CD4-positive, alpha-beta T cell treated with Interleukin-10 for 1 hour (primary cell): ENCODE results near the gene SPRED3.

Experiments used
- DNase-seq: peaks from one replicate; pipeline ENCODE4 v3.0.0-alpha.2; 2020

Gene SPRED3

DNA sequence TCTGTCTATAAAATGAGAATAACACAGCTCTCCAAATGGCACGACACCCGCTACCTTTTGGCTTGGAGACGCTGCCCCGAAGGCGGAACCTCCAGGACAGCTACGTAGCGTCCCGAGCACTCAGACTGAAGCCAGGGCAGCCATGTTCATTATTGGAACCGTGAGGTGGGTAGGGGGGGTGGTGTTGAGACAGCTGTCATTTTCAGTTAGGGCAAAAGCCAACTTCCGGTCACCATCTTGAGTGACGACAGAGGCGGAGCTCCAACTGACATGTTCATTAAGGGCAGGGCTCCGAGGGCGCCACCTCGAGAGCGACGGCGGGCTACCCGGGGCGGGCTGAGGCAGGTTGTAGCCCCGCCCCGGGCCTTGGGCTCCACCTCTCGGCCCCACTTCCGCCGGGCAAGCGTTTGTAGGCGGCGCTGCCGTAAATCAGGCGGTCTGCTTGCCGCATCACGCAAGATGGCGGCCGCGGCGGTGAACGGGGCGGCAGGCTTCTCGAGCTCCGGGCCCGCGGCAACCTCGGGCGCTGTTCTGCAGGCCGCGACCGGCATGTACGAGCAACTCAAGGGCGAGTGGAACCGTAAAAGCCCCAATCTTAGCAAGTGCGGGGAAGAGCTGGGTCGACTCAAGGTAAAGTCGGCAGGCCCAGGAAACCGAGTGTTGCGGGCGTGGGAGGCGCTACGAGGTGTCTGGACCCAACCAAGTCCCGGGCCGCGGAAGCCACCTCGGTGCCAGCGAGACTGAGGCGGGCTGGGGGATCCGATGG lies 14.0 kb upstream of the SPRED3 start, which contains the start of gene PSMD8:
Gene PSMD8 (plus strand): TSS at position 240 of the 766 bp plus-strand sequence. CDS start 31 bp downstream, at position 271.
- peak; percentile 99 for DNase-seq

DNA sequence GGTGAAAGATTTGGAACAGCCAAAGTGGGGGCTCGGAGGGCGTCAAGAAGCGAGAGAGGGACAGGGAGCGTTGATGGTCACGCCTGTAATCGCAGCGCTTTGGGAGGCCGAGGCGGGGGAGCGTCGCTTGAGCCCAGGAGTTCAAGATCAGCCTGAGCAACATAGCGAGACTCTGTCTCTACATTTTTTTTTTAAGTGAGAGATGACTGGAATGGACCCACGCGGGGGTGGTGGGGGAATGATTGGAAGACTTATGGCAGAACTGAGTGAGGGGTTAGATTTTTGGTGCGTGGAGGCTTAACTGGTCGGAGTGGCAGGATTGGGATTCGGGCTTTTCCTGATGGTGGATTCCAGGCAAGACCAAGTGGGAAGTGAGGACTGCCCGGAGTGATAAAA lies 13.4 kb upstream of the SPRED3 start:
- DNase-seq = no peak

DNA sequence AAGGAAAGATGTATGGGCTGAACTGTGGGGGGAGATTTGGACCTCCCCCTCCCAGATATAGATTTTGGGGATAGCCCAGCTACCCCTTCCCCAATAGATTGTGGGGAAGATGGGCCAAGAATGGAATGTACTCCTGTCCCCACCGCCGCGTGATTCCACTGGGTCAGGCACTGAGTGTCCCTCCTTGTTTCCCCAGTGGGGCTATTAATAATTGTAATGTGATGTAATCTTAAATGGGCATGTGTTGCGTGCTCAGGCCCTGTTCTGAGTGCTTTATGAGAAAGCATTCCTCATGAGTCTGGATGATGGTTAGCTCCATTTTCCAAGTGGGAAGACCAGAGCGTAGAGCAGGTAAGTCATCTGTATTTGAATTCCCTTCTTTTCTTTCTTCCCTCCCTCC lies 12.7 kb upstream of the SPRED3 start:
- DNase-seq = no peak

DNA sequence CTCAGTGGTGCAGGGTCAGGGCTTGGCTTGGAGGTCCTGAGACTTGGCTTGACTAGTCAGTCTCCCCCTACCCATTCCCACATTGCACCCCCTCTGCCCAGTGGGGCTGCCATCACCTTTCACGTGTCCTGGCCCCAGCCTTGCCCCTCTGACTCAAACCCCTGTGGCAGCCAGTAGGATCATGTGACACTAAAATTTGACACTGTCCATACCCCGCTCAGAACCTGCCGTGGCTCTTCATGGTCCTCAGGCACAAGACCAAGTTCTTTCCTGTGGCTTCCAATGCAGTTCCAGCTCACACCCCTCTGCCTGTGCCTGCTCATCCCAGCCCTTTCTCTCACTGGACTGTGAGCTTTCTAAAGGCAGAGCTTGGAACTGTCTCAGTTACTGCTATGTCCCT lies 11.9 kb upstream of the SPRED3 start:
- DNase-seq = no peak

DNA sequence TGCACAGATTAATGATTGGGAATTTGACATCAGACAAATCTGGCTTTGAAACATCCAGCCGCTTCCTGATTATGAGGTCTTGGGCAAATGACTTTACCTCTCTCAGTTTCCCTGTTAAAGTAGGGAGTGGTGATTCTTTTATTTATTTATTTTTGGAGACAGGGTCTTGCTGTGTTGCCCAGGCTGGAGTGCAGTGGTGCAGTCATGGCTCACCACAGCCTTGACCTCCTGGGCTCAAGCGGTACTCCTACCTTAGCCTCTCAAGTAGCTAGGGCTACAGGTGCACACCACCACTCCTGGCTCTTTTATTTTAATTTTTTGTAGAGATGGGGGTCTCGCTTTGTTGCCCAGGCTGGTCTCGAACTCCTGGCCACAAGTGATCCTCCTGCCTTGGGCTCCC lies 11.4 kb upstream of the SPRED3 start:
- no peak for DNase-seq

DNA sequence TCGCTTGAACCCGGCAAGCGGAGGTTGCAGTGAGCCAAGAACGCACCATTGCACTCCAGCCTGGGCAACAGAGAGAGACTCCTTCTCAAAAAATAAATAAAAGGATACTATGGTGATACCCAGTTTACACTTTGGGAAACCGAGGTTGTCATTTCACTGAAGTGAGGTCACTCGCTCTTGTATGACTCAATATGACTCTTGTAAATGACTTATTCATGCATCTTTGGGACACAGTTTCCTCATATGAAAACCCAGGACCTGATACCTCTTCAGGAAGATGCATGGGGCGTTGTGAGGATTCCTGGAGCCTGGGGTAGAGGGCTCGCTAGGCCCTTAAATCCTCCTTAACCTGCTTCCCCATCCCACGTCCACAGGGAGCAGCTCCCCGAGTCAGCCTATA lies 9.6 kb upstream of the SPRED3 start:
- DNase-seq = no peak

DNA sequence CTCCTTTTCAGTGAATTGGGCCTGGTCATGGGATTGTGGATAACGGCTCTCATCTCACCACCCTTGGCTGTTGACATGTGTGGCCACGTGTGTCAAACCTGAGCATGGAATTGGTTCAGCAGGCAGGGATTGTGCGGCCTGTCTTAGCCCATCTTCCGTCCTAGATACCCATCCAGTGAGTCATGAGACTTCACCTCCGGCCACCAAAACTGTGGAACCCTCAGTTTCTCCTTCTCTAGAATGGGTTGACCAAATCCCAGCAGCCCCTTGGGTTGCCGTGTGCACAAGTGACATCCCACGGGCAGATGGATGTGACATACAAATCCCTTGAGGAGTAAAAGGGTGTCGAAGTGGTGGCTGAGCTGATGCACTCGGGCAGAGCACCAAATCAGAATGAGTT lies 7.4 kb upstream of the SPRED3 start:
- no peak for DNase-seq

DNA sequence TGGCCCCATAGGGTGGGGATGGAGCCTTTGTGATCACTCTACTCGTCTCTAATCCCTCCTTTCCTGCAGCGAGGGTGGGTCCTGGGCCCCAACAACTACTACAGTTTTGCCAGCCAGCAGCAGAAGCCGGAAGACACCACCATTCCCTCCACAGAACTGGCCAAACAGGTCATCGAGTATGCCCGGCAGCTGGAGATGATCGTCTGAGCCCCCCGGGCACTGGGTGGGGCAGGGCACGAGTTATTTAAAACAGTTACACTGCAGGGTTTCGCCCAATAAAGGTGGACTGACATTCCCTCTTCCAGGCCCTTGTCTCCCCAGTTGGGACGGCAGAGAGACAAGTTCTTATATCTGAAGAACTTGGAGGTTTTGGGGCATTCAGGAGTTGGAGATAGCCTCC lies 5.3 kb upstream of the SPRED3 start:
- no peak for DNase-seq

DNA sequence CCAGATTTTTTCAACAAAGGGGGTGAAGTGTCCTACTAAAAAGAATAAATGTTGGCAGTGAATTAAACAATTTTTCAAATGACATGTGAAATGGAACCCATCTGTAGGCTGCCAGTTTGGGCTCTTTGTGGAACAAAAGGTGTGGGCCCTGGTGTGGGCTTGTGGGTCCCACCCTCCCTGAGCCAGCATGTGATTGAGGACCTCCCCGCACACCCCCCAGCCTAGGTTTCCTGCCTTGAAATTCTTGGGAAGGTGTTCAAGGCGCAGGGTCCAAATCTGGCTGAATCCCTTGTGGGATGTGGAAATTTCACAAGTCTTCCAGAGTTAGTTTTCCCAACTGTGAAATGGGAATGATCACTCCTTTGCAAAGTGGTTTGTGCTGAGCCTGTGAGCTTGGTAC lies 4.8 kb upstream of the SPRED3 start:
- DNase-seq = no peak

DNA sequence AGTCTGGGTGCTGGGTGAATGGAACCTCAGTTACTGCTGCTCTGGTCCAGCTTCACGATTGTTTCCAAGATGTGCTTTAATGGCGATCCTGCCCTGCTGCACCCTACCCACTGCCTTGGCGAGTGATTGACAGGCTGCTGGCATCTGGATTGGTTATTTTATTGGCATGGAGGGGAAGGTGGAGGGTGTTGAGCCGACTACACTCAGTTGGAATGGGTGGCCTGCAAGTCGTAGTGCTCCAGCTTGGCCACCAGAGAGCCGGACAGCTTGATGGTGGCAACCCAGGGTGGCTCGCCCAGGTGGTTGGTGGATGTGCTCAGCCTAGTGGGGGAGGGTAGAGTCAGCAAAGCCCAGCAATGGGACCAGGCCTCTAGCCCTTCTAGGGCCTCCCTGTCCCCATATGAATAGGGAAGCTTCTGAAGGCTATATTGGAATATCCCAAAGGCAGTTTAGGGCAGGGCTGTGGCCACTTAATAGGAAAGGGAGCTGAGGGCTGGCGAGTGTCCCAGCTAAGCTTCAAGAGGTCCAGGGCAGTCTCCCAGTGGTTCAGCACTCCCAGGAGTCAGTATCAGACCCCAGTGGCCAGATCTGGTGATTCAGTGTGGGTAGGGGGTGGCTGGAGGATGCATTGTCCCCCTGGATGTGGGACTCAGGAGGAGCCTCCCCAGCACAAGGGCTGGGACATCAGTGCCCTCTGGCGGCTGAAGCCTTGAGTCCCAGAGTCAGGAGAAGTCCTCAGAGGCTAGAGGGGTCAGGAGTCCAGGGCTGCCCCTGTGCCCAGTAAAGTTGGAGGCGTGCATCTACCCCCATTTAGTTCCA lies 4.1 kb upstream of the SPRED3 start:
- no peak for DNase-seq

DNA sequence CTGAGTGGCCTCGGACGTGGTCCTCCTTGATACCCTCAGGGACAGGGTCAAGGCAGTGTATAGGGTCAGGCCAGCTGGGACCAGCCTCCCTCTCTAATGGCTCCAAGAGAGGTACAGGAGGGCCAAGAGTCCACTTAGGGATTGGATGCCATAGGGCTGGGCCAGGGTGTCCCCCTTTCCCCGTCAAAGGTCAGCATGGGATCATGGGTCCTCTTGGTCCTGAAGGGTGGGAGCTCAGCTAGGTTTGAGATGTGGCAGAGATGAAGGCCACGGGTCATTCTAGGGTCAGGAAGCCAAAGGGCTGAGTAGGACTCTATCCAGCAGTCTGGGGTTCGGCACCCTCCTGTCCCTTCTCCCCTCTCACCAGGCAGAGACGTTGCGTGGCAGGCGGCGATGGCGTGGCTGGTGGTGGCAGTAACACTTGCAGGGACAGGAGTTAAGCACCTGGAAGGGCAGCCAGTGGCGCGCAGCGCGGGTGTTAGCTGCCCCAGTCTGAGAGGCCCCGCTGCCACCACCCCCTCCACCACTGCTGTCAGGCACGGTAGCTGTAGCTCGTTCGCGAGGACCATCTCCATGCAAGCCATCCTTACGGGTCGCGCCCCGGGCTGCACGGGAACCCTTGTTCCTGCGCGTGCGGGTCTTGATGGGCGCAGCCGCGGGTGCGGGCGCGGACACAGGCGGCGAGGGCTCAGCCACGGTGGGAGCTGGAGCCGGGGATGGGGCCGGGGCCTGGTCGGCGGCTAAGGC lies 3.3 kb upstream of the SPRED3 start:
- DNase-seq = no peak

DNA sequence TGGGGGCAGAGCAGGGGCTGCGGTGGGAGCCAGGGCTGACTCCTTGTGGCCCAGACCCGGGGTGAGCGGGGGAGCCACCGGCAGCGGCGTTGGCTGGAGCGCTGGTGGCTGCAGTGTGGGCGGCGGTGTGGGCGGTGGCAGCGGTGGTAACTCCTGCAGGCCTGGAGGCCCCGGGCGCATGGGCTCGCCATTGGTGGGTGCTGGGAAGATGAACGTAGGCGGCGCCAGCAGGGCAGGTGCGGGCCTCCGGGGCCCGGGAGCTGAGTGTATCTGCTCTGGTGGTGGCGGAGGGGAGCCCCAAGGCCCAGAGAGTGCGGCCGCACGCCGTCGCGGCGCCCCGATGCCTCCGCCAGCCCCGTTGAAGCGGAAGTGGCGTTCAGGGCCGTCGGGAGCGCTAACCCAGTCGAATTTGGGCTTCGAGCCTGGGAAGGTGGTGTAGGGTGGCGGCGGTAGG lies 2.7 kb upstream of the SPRED3 start:
- DNase-seq = no peak

DNA sequence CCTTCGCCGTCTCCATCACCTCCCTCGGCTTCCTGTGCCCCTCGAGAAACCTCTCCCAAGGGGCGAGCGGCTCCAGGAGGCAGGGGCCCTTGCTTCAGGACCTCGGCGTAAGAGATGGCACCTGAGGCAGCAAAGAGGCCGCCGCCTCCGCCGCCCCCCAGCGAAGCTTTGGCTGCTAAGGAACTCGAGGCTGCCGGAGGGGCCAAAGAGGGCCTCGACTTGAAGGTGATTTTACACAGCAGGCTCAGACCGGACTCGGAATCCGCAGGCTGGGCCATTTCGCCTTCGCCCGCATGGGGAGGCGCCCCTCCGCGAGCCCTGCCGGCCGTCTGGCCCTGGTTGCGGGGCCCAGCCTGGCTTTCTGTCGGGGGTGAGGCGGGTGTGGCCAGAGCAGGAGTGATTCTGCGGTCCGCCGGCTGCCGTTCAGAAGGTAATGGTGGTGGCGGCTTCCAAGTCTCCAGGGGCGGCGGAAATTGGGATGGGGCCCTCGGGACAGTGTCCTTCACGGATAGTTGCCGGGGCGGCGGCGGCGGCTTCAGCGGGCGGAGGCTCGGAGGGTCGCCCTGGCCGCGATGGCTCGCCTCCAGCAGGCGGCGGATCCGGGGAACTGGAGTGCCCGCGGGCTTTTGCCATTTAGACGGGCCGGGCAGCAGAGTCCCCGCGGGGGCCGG lies 2.1 kb upstream of the SPRED3 start:
- DNase-seq = no peak

DNA sequence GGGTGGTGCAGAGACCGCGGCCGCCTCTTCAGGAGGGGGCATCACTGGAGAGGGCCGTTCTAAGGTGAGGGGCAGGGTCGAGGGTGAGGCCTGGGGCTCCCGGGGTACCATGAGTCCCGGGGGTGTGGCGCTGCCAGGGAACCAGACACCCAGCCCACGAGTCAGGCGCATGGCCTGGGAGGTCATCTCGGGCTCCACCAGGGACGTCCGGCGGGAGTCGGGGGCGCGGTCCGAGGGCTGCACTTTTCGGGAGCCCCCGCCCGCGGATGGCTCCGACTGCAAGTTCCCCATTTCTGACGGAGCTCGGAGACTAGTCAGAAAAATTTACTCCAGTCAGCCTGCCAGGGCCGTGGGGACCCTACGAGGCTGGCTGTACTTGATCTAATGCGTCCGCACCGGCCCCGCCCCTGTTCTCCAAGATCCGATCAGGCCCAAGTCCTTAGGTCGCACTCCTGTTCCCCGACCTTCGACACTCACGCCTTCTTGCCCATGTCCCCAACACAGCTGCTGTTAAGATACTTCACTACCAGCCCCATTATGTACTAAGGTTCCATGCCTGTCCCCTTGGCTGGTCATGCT lies 1.4 kb upstream of the SPRED3 start:
- no peak for DNase-seq

DNA sequence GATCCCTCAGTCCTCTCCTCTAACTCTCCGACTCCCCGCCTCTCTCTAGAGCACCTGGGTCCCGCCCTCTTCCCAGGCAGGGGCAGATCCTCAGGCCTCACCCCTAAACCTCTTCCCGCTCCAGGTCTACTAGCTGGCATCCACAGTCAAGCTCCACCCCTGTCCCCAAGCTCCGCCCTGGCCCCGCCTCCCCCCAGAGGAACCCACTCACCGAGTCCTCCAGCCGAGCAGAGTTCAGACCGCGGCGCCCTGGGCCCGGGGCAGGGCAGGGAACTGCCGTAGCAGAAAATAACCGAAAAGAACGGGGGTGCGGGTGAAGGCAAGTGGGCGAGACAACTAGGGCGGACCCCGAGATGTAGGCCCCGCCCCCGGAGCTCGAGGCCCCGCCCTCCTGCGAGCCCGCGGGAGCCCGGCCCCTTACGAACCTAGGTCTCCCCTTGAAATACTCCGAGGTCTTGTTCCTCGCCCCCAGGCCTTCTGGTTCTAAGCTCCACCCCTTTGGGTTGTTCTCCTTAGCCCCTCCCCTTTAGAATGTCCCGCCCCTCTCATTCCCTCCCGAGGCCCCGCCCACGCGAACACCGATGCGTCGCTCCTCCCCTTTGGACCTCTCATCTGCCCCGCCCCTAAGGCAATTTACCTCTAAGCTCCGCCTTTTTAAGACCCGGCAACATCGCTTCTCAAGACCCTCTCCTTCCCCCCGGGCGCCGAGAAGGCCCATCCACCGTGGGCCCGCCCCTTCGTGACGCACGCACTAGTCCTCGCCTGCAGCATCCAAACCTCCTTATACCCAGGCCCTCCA lies 748 bp upstream of the SPRED3 start, which contains the start of gene GGN:
Gene GGN (minus strand): TSS at position 485 of the 799 bp plus-strand sequence. CDS start 773 bp downstream, outside the sequence.
- peak; percentile 89 for DNase-seq

DNA sequence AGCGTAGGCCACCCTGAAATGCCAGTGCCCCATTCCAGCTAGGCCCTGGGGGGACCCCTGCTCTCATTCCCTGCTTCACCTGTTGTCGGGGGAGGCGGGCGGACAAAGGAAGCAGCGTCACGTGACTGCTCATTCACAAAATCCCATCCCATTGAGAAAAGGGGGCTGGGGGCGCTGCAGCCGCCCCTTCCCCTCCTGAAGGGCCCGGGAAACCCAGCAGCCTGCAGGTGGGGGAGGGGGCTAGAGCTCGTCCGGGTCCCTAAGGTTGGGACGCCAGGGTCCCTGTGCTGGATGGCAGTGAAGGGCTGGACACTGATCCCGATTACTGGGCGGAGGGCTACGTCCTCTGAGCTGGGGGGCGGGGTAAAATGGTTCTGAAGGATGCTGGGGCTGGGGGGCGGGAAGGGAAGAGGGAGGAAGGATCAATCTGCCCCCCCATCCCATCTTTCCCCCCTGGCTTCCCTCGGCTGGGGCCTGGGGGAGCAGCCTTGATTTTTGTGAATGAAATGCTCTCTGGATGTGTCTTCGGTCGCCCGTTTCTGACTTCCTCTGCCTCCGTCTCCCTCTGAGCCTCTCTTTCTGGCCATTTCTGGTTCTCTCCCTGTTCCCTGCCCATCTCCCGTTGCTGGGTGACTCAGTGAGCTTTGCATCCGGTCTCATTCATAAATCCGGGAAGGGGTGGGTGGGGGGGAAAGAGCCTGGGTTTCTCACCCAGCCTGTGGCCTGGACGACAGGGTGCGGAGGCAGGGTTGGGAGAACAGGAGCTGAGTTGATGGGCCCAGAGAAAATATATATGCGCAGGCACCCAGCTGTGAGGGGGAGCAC lies 816 bp downstream of the SPRED3 start:
- DNase-seq = no peak

DNA sequence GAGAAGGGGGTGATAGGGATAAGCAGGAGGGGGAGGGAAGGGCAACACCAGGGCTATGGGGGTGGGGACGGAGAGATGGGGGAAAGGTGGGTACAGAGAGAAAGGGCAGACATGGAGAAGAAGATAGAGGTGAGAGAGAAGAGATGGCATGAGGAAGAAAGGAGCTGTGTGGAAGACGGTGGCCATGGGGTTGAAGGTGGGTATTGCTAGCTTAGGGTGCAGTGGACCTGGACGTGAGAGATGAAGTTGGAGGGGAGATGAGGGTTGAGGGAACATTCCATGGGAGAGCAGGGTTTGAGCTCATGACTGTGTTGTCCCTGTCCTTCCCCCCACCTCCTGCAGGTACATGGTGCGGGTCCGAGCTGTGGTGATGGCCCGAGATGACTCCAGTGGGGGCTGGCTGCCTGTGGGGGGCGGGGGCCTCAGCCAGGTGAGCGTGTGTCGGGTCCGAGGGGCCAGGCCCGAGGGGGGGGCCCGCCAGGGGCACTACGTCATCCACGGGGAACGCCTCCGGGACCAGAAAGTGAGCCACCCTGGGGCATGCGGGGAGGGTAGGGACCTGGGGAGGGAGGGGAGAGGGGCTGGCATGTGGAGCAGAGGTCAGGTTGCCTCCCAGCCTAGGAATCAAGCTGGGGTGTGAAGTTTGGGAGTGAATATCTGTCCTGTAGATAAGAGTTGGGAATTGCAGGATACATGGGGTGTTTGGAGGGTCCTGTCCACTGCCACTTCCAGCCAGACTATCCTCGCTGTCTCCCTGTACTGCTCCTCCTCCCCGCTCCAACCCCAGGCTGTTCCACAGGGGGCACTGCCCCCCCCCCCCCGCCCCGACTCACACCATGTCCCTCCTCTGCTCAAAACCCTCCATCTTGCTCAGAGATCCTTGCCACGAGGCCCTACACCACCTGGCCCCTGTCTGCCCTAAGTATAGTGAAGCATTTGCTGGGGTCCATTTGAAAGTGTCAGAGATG lies 1.7 kb downstream of the SPRED3 start:
- DNase-seq = no peak

DNA sequence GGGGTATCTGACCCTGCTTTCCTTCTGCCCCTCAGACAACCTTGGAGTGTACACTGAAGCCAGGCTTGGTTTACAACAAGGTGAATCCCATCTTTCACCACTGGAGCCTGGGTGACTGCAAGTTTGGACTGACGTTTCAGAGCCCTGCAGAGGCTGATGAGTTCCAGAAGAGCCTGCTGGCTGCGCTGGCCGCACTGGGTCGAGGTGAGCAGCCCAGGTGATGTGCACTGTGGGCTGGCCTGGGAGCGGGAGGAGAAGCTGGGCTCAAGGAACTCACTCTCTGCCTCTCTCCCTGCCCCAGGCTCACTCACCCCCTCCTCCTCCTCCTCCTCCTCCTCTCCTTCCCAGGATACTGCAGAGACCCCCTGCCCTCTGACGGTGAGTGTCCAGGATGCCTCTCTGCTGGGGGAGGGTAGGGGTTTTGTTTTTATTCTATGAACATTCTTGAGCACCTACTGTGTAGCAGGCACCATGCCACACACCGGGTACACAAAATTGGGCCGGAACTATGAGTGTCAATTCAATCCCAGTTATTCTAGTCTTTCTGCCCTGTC lies 3.5 kb downstream of the SPRED3 start:
- DNase-seq = no peak

DNA sequence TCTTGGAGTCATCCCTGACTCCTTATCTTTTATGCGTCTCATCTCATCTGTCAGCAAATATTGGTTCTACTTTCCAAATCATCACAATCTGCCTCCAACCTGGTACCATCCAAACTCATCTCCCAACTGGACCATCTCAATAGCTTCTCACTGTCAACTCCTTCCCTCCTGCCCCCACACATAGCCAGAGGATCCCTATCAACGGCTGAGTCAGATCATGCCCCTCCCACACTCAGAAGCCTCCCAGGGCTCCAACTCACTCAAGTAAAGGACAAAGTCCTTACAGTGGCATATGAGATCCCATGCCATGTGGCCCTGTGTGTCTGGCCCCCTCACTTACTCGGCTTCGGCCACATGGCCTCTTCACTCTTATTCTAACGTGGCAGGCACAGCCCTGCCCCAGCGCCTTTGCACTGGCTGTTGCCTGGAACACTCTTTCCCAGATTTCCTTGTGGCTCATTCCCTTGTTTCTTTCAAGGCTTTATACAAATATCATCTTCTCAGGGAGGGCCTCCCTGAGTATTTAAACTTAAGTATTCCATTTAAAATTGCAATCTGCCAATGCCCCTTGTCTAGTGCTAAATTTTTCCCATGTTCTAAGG lies 4.3 kb downstream of the SPRED3 start:
- no peak for DNase-seq
